ENCODE measurements around the gene STAT5B.
A peak's percentile ranks its signal among the peaks of the same experiment; 100 is the strongest.

The STAT5B gene

GRCh38 chr17:42178817-42179216, 97.4 kb downstream of the STAT5B start:
- H3K27ac ChIP-seq (ENCODE audit: low read depth, low read length): no peak overlapping the region
- no peak overlapping the region for H3K18ac ChIP-seq (ENCODE audit: low read length)
- H4K8ac ChIP-seq (ENCODE audit: low read depth, low read length): no peak overlapping the region
- no peak overlapping the region for H2BK120ac ChIP-seq (ENCODE audit: insufficient read depth, low read length, poor library complexity)
- H3K79me2 ChIP-seq (ENCODE audit: control insufficient read depth, insufficient read depth, low read length, poor library complexity): no peaks in the 10 kb centered on the region
- H3K23ac ChIP-seq (ENCODE audit: low read length): no peak overlapping the region
- no peak overlapping the region for H2BK12ac ChIP-seq (ENCODE audit: low read length)
- H3K4me1 ChIP-seq (ENCODE audit: control insufficient read depth in 1 of 2, insufficient read depth in 2 of 2, low read length in 2 of 2): peaks cover 5 to 14% of the 10 kb centered on the region in 2 experiments
- H4K91ac ChIP-seq (ENCODE audit: low read depth, low read length): no peak overlapping the region
- no peak for DNase-seq
- no peak overlapping the region for H3K4me2 ChIP-seq (ENCODE audit: low read length)
- H3K36me3 ChIP-seq (ENCODE audit: control insufficient read depth in 1 of 2, insufficient read depth in 2 of 2, low read length in 2 of 2): no peaks in the 10 kb centered on the region
- H2AFZ ChIP-seq (ENCODE audit: insufficient read depth, low read length, poor library complexity): no peak overlapping the region
- no peak overlapping the region for H3K4me3 ChIP-seq (ENCODE audit: low read depth, low read length)
- peaks cover 31% of the 10 kb centered on the region for H3K27me3 ChIP-seq (ENCODE audit: insufficient read depth, low read length)
- no peak overlapping the region for H3K4ac ChIP-seq (ENCODE audit: low read depth, low read length)
- no peaks in the 10 kb centered on the region for H3K79me1 ChIP-seq (ENCODE audit: low read length)
- H2AK5ac ChIP-seq (ENCODE audit: low read length): no peak overlapping the region
- peaks cover 10% of the 10 kb centered on the region for H3K9me3 ChIP-seq (ENCODE audit: insufficient read depth, low read depth, low read length)
- no peak overlapping the region for H4K12ac ChIP-seq (ENCODE audit: low read depth, low read length)
- no peak overlapping the region for H3K14ac ChIP-seq (ENCODE audit: low read length)
- H2BK5ac ChIP-seq (ENCODE audit: low read depth, low read length, poor library complexity): no peak overlapping the region
- no CpG with 5 or more reads among the region's 14 CpGs for WGBS (ENCODE audit: extremely low coverage, insufficient coverage, insufficient read length)
- no peak overlapping the region for H3K9ac ChIP-seq (ENCODE audit: low read length)

GRCh38 chr17:42177684-42178083, 98.5 kb downstream of the STAT5B start:
- no peak overlapping the region for H2BK12ac ChIP-seq (ENCODE audit: low read length)
- H3K4ac ChIP-seq (ENCODE audit: low read depth, low read length): no peak overlapping the region
- H3K4me2 ChIP-seq (ENCODE audit: low read length): no peak overlapping the region
- H3K14ac ChIP-seq (ENCODE audit: low read length): no peak overlapping the region
- H3K79me2 ChIP-seq (ENCODE audit: control insufficient read depth, insufficient read depth, low read length, poor library complexity): no peaks in the 10 kb centered on the region
- H3K18ac ChIP-seq (ENCODE audit: low read length): no peak overlapping the region
- no peak overlapping the region for H4K91ac ChIP-seq (ENCODE audit: low read depth, low read length)
- H3K4me3 ChIP-seq (ENCODE audit: low read depth, low read length): no peak overlapping the region
- no peak overlapping the region for H2BK5ac ChIP-seq (ENCODE audit: low read depth, low read length, poor library complexity)
- no peak overlapping the region for H3K9ac ChIP-seq (ENCODE audit: low read length)
- peaks cover 10% of the 10 kb centered on the region for H3K9me3 ChIP-seq (ENCODE audit: insufficient read depth, low read depth, low read length)
- peak in 1 of 2 donors; percentile 27 for DNase-seq
- no peaks in the 10 kb centered on the region for H3K79me1 ChIP-seq (ENCODE audit: low read length)
- peaks cover 3 to 13% of the 10 kb centered on the region in 2 experiments for H3K4me1 ChIP-seq (ENCODE audit: control insufficient read depth in 1 of 2, insufficient read depth in 2 of 2, low read length in 2 of 2)
- no peak overlapping the region for H3K27ac ChIP-seq (ENCODE audit: low read depth, low read length)
- H2AK5ac ChIP-seq (ENCODE audit: low read length): no peak overlapping the region
- no peak overlapping the region for H4K8ac ChIP-seq (ENCODE audit: low read depth, low read length)
- H3K23ac ChIP-seq (ENCODE audit: low read length): no peak overlapping the region
- peaks cover 23% of the 10 kb centered on the region for H3K27me3 ChIP-seq (ENCODE audit: insufficient read depth, low read length)
- WGBS (ENCODE audit: extremely low coverage, insufficient coverage, insufficient read length): no CpG with 5 or more reads among the region's 2 CpGs
- H3K36me3 ChIP-seq (ENCODE audit: control insufficient read depth in 1 of 2, insufficient read depth in 2 of 2, low read length in 2 of 2): no peaks in the 10 kb centered on the region
- H2AFZ ChIP-seq (ENCODE audit: insufficient read depth, low read length, poor library complexity): no peak overlapping the region
- no peak overlapping the region for H4K12ac ChIP-seq (ENCODE audit: low read depth, low read length)
- H2BK120ac ChIP-seq (ENCODE audit: insufficient read depth, low read length, poor library complexity): no peak overlapping the region

GRCh38 chr17:42174126-42174783, 101.9 kb downstream of the STAT5B start:
- Histone ChIP-seq H3K14ac (ENCODE audit: low read length) (no peak overlapping the region), H2AK5ac (ENCODE audit: low read length) (no peak overlapping the region), H2BK5ac (ENCODE audit: low read depth, low read length, poor library complexity) (no peak overlapping the region), H3K36me3 (ENCODE audit: control insufficient read depth in 1 of 2, insufficient read depth in 2 of 2, low read length in 2 of 2) (no peaks in the 10 kb centered on the region), H2AFZ (ENCODE audit: insufficient read depth, low read length, poor library complexity) (no peak overlapping the region), H3K4me2 (ENCODE audit: low read length) (no peak overlapping the region), H4K91ac (ENCODE audit: low read depth, low read length) (no peak overlapping the region), H3K79me2 (ENCODE audit: control insufficient read depth, insufficient read depth, low read length, poor library complexity) (no peaks in the 10 kb centered on the region), H2BK120ac (ENCODE audit: insufficient read depth, low read length, poor library complexity) (no peak overlapping the region), H4K8ac (ENCODE audit: low read depth, low read length) (no peak overlapping the region), H2BK12ac (ENCODE audit: low read length) (no peak overlapping the region), H3K18ac (ENCODE audit: low read length) (no peak overlapping the region), H3K23ac (ENCODE audit: low read length) (no peak overlapping the region), H3K4me3 (ENCODE audit: low read depth, low read length) (peak overlapping the region; percentile 36), H4K12ac (ENCODE audit: low read depth, low read length) (no peak overlapping the region), H3K27ac (ENCODE audit: low read depth, low read length) (no peak overlapping the region), H3K9ac (ENCODE audit: low read length) (no peak overlapping the region), H3K9me3 (ENCODE audit: insufficient read depth, low read depth, low read length) (peaks cover 4% of the 10 kb centered on the region), H3K27me3 (ENCODE audit: insufficient read depth, low read length) (no peaks in the 10 kb centered on the region), H3K4me1 (ENCODE audit: control insufficient read depth in 1 of 2, insufficient read depth in 2 of 2, low read length in 2 of 2) (peaks cover 0 to 10% of the 10 kb centered on the region in 2 experiments), H3K79me1 (ENCODE audit: low read length) (no peaks in the 10 kb centered on the region), H3K4ac (ENCODE audit: low read depth, low read length) (no peak overlapping the region)
- no CpG with 5 or more reads among the region's 14 CpGs for WGBS (ENCODE audit: extremely low coverage, insufficient coverage, insufficient read length)
- no peak for DNase-seq

- no peaks in the 10 kb centered on the region for H3K27me3 ChIP-seq (ENCODE audit: insufficient read depth, low read length)
- no peak overlapping the region for H3K23ac ChIP-seq (ENCODE audit: low read length)
- no peak overlapping the region for H3K4ac ChIP-seq (ENCODE audit: low read depth, low read length)
- no peak overlapping the region for H2AK5ac ChIP-seq (ENCODE audit: low read length)
- H4K8ac ChIP-seq (ENCODE audit: low read depth, low read length): no peak overlapping the region
- H3K27ac ChIP-seq (ENCODE audit: low read depth, low read length): no peak overlapping the region
- no peaks in the 10 kb centered on the region for H3K36me3 ChIP-seq (ENCODE audit: control insufficient read depth in 1 of 2, insufficient read depth in 2 of 2, low read length in 2 of 2)
- no peak overlapping the region for H3K14ac ChIP-seq (ENCODE audit: low read length)
- H2AFZ ChIP-seq (ENCODE audit: insufficient read depth, low read length, poor library complexity): no peak overlapping the region
- H3K4me1 ChIP-seq (ENCODE audit: control insufficient read depth in 1 of 2, insufficient read depth in 2 of 2, low read length in 2 of 2): peaks cover 0 to 10% of the 10 kb centered on the region in 2 experiments
- no peak overlapping the region for H2BK120ac ChIP-seq (ENCODE audit: insufficient read depth, low read length, poor library complexity)
- no peaks in the 10 kb centered on the region for H3K79me1 ChIP-seq (ENCODE audit: low read length)
- H2BK12ac ChIP-seq (ENCODE audit: low read length): no peak overlapping the region
- no peak overlapping the region for H2BK5ac ChIP-seq (ENCODE audit: low read depth, low read length, poor library complexity)
- no peak overlapping the region for H3K4me2 ChIP-seq (ENCODE audit: low read length)
- no CpG with 5 or more reads among the region's 11 CpGs for WGBS (ENCODE audit: extremely low coverage, insufficient coverage, insufficient read length)
- H3K9me3 ChIP-seq (ENCODE audit: insufficient read depth, low read depth, low read length): peaks cover 2% of the 10 kb centered on the region
- H3K18ac ChIP-seq (ENCODE audit: low read length): no peak overlapping the region
- H4K91ac ChIP-seq (ENCODE audit: low read depth, low read length): no peak overlapping the region
- no peaks in the 10 kb centered on the region for H3K79me2 ChIP-seq (ENCODE audit: control insufficient read depth, insufficient read depth, low read length, poor library complexity)
- H3K4me3 ChIP-seq (ENCODE audit: low read depth, low read length): no peak overlapping the region
- H3K9ac ChIP-seq (ENCODE audit: low read length): no peak overlapping the region
- DNase-seq: no peak
- H4K12ac ChIP-seq (ENCODE audit: low read depth, low read length): no peak overlapping the region
These were observed 104.4 kb downstream of the STAT5B start for GRCh38 chr17:42171831-42172230.
